Measurements from ENCODE around the gene NAALADL2.

DNA sequence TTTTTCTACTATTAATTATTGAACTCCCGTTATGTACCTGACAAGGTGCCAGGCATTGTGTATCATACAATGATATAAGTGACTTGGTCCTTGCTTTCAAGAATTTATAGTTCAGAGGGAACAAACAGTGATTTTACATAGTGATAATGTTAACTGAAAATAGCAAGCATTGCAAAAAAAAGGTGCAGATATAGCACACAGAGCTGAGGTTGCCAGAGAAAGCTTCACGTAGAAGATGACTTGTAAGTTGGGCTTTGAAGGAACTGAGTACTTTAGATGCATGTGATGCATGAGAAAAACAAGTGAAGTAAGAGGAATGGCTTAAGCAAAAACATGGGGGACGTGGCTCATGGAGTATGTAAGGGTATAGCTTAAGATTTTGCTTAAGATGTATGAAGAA lies 584.5 kb downstream of the NAALADL2 start:
- TF ChIP-seq, protein P1, sequence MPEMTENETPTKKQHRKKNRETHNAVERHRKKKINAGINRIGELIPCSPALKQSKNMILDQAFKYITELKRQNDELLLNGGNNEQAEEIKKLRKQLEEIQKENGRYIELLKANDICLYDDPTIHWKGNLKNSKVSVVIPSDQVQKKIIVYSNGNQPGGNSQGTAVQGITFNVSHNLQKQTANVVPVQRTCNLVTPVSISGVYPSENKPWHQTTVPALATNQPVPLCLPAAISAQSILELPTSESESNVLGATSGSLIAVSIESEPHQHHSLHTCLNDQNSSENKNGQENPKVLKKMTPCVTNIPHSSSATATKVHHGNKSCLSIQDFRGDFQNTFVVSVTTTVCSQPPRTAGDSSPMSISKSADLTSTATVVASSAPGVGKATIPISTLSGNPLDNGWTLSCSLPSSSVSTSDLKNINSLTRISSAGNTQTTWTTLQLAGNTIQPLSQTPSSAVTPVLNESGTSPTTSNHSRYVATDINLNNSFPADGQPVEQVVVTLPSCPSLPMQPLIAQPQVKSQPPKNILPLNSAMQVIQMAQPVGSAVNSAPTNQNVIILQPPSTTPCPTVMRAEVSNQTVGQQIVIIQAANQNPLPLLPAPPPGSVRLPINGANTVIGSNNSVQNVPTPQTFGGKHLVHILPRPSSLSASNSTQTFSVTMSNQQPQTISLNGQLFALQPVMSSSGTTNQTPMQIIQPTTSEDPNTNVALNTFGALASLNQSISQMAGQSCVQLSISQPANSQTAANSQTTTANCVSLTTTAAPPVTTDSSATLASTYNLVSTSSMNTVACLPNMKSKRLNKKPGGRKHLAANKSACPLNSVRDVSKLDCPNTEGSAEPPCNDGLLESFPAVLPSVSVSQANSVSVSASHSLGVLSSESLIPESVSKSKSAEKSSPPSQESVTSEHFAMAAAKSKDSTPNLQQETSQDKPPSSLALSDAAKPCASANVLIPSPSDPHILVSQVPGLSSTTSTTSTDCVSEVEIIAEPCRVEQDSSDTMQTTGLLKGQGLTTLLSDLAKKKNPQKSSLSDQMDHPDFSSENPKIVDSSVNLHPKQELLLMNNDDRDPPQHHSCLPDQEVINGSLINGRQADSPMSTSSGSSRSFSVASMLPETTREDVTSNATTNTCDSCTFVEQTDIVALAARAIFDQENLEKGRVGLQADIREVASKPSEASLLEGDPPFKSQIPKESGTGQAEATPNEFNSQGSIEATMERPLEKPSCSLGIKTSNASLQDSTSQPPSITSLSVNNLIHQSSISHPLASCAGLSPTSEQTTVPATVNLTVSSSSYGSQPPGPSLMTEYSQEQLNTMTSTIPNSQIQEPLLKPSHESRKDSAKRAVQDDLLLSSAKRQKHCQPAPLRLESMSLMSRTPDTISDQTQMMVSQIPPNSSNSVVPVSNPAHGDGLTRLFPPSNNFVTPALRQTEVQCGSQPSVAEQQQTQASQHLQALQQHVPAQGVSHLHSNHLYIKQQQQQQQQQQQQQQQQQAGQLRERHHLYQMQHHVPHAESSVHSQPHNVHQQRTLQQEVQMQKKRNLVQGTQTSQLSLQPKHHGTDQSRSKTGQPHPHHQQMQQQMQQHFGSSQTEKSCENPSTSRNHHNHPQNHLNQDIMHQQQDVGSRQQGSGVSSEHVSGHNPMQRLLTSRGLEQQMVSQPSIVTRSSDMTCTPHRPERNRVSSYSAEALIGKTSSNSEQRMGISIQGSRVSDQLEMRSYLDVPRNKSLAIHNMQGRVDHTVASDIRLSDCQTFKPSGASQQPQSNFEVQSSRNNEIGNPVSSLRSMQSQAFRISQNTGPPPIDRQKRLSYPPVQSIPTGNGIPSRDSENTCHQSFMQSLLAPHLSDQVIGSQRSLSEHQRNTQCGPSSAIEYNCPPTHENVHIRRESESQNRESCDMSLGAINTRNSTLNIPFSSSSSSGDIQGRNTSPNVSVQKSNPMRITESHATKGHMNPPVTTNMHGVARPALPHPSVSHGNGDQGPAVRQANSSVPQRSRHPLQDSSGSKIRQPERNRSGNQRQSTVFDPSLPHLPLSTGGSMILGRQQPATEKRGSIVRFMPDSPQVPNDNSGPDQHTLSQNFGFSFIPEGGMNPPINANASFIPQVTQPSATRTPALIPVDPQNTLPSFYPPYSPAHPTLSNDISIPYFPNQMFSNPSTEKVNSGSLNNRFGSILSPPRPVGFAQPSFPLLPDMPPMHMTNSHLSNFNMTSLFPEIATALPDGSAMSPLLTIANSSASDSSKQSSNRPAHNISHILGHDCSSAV (CRISPR knock-in tag; IDR thresholded peaks at IDR 0.05; ENCODE audit: borderline replicate concordance): no peak
- TF ChIP-seq RBAK (CRISPR knock-in tag; IDR thresholded peaks at IDR 0.05): no peak
- no peak for TF ChIP-seq RAD21 (CRISPR knock-in tag; IDR thresholded peaks at IDR 0.05)
- TF ChIP-seq POLR2AphosphoS2 (IDR thresholded peaks at IDR 0.05; ENCODE audit: low read depth, low read length): no peak
- TF ChIP-seq, protein P2, sequence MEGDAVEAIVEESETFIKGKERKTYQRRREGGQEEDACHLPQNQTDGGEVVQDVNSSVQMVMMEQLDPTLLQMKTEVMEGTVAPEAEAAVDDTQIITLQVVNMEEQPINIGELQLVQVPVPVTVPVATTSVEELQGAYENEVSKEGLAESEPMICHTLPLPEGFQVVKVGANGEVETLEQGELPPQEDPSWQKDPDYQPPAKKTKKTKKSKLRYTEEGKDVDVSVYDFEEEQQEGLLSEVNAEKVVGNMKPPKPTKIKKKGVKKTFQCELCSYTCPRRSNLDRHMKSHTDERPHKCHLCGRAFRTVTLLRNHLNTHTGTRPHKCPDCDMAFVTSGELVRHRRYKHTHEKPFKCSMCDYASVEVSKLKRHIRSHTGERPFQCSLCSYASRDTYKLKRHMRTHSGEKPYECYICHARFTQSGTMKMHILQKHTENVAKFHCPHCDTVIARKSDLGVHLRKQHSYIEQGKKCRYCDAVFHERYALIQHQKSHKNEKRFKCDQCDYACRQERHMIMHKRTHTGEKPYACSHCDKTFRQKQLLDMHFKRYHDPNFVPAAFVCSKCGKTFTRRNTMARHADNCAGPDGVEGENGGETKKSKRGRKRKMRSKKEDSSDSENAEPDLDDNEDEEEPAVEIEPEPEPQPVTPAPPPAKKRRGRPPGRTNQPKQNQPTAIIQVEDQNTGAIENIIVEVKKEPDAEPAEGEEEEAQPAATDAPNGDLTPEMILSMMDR (CRISPR knock-in tag; IDR thresholded peaks at IDR 0.05): no peak
- TF ChIP-seq ZBTB7A (CRISPR knock-in tag; IDR thresholded peaks at IDR 0.05): no peak
- no peak for TF ChIP-seq ZNF746 (CRISPR knock-in tag; IDR thresholded peaks at IDR 0.05)
- no peak for TF ChIP-seq CHD2 (IDR thresholded peaks at IDR 0.05; ENCODE audit: low read depth, low read length)
- TF ChIP-seq, protein P3, sequence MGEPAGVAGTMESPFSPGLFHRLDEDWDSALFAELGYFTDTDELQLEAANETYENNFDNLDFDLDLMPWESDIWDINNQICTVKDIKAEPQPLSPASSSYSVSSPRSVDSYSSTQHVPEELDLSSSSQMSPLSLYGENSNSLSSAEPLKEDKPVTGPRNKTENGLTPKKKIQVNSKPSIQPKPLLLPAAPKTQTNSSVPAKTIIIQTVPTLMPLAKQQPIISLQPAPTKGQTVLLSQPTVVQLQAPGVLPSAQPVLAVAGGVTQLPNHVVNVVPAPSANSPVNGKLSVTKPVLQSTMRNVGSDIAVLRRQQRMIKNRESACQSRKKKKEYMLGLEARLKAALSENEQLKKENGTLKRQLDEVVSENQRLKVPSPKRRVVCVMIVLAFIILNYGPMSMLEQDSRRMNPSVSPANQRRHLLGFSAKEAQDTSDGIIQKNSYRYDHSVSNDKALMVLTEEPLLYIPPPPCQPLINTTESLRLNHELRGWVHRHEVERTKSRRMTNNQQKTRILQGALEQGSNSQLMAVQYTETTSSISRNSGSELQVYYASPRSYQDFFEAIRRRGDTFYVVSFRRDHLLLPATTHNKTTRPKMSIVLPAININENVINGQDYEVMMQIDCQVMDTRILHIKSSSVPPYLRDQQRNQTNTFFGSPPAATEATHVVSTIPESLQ (CRISPR knock-in tag; conservative IDR thresholded peaks at IDR 0.05): no peak
- TF ChIP-seq SMC3 (IDR thresholded peaks at IDR 0.05; ENCODE audit: low read length): no peak
- no peak for TF ChIP-seq TOE1 (CRISPR knock-in tag; IDR thresholded peaks at IDR 0.05)
- TF ChIP-seq RCOR2 (CRISPR knock-in tag; IDR thresholded peaks at IDR 0.05): no peak
- TF ChIP-seq POLR2AphosphoS5 (IDR thresholded peaks at IDR 0.05; ENCODE audit: low read depth, low read length): no peak
